ENCODE measurements around the gene AOC1.
"Not testable (repeated sequence)": the region's sequence is repeated elsewhere in the genome, so short reads cannot be mapped to it uniquely, and the experiment has no call there.

The AOC1 gene

GRCh38 chr7:150852371-150852905, at the start of gene AOC1:
Gene AOC1, plus strand, starts transcription at chr7:150852517. Its CDS starts 3,954 bp downstream, at chr7:150856471.
- in situ Hi-C loops (cut with HindIII; ENCODE audit: low sequenced_read_pairs): no loop called here
- H3K4me3 ChIP-seq (ENCODE audit: low read depth, low read length): no peak within 1 kb of the TSS
- TF ChIP-seq CTCF (IDR thresholded peaks at IDR 0.05; ENCODE audit: low read depth, low read length, missing control alignments): no peak
- DNase-seq (ENCODE audit: low read depth): no peak

GRCh38 chr7:150803161-150803860, 49.0 kb upstream of the AOC1 start:
- in situ Hi-C loops (cut with HindIII; ENCODE audit: low sequenced_read_pairs): loop anchor here (5.0 kb wide), 1 partner anchor 34 kb away; no protein-coding TSS in a partner anchor
- H3K4me3 ChIP-seq (ENCODE audit: low read depth, low read length): no peak overlapping the region
- DNase-seq (ENCODE audit: low read depth): no peak
- no peak for TF ChIP-seq CTCF (IDR thresholded peaks at IDR 0.05; ENCODE audit: low read depth, low read length, missing control alignments)

- H3K4me3 ChIP-seq (ENCODE audit: low read depth, low read length): no peak overlapping the region
- DNase-seq (ENCODE audit: low read depth): no peak
- TF ChIP-seq CTCF (IDR thresholded peaks at IDR 0.05; ENCODE audit: low read depth, low read length, missing control alignments): no peak
- in situ Hi-C loops (cut with HindIII; ENCODE audit: low sequenced_read_pairs): loop anchor here (5.0 kb wide), 1 partner anchor 32 kb away; no protein-coding TSS in a partner anchor
Observed at GRCh38 chr7:150804802-150805201, 47.5 kb upstream of the AOC1 start.

- no peak overlapping the region for H3K4me3 ChIP-seq (ENCODE audit: low read depth, low read length)
- in situ Hi-C loops (cut with HindIII; ENCODE audit: low sequenced_read_pairs): no loop called here
- DNase-seq (ENCODE audit: low read depth): no peak
- TF ChIP-seq CTCF (IDR thresholded peaks at IDR 0.05; ENCODE audit: low read depth, low read length, missing control alignments): no peak
Observed at GRCh38 chr7:150805864-150806263, 46.5 kb upstream of the AOC1 start.

GRCh38 chr7:150806454-150806853, 45.9 kb upstream of the AOC1 start:
- TF ChIP-seq CTCF (IDR thresholded peaks at IDR 0.05; ENCODE audit: low read depth, low read length, missing control alignments): no peak
- in situ Hi-C loops (cut with HindIII; ENCODE audit: low sequenced_read_pairs): no loop called here
- DNase-seq (ENCODE audit: low read depth): no peak
- no peak overlapping the region for H3K4me3 ChIP-seq (ENCODE audit: low read depth, low read length)

- H3K4me3 ChIP-seq (ENCODE audit: low read depth, low read length): no peak overlapping the region
- in situ Hi-C loops (cut with HindIII; ENCODE audit: low sequenced_read_pairs): no loop called here
- DNase-seq (ENCODE audit: low read depth): no peak
- TF ChIP-seq CTCF (IDR thresholded peaks at IDR 0.05; ENCODE audit: low read depth, low read length, missing control alignments): no peak
Observed at GRCh38 chr7:150806863-150807262, 45.5 kb upstream of the AOC1 start.

GRCh38 chr7:150807616-150808438, 44.5 kb upstream of the AOC1 start:
- H3K4me3 ChIP-seq (ENCODE audit: low read depth, low read length); in situ Hi-C loops (cut with HindIII; ENCODE audit: low sequenced_read_pairs); DNase-seq (ENCODE audit: low read depth): not testable (repeated sequence)

All from astrocyte of the cerebellum (primary cell).